HepG2 (cell line): ENCODE data around the gene BHLHE23. TPM values are rescaled to one million over a fixed set of nuclear protein-coding genes. Genes with fewer than 3 reads are reported as not detected.

Experiments used
- CSRNP2 ChIP-seq: sonication (generic); formaldehyde crosslinking; conservative IDR thresholded peaks from 2 replicates; pipeline ENCODE4 v1.8.0; 2022; ENCODE audit warnings: low read depth, missing genetic modification reagents
- HES4 ChIP-seq: sonication (generic); formaldehyde crosslinking; IDR thresholded peaks from 2 replicates; pipeline ENCODE4 v1.9.0; 2021; ENCODE audit warnings: mild to moderate bottlenecking, missing genetic modification reagents, borderline replicate concordance
- HHEX ChIP-seq: IDR thresholded peaks from 2 replicates; pipeline ENCODE4 v1.6.1; 2016; ENCODE audit warnings: control low read depth
- HOXA7 ChIP-seq: sonication (generic); formaldehyde crosslinking; IDR thresholded peaks from 2 replicates; pipeline ENCODE4 v1.8.1; 2022; ENCODE audit warnings: mild to moderate bottlenecking, missing genetic modification reagents, moderate library complexity
- JUND ChIP-seq: sonication (generic); formaldehyde crosslinking; IDR thresholded peaks from 2 replicates; pipeline ENCODE4 v1.8.0; 2022; ENCODE audit warnings: mild to moderate bottlenecking, missing genetic modification reagents
- KDM5B ChIP-seq: sonication (generic); formaldehyde crosslinking; IDR thresholded peaks from 2 replicates; pipeline ENCODE4 v1.4.0; 2020; ENCODE audit warnings: missing genetic modification reagents, mild to moderate bottlenecking, borderline replicate concordance
- MED8 ChIP-seq: sonication (generic); formaldehyde crosslinking; IDR thresholded peaks from 2 replicates; pipeline ENCODE4 v1.8.1; 2023; ENCODE audit warnings: mild to moderate bottlenecking, missing genetic modification reagents; ENCODE audit not compliant: insufficient replicate concordance
- POLR2AphosphoS2 ChIP-seq: IDR thresholded peaks from 2 replicates; pipeline ENCODE4 v1.6.1; 2011; ENCODE audit warnings: low read depth, low read length, improper control_type of control experiment
- RBFOX2 ChIP-seq: fragments of 200-400 bp; formaldehyde crosslinking; IDR thresholded peaks from 2 replicates; pipeline ENCODE4 v1.6.1; 2017; ENCODE audit warnings: low read depth, mild to moderate bottlenecking, low read length
- YEATS2 ChIP-seq: sonication (generic); formaldehyde crosslinking; IDR thresholded peaks from 2 replicates; pipeline ENCODE4 v1.4.0; 2020; ENCODE audit warnings: missing genetic modification reagents, borderline replicate concordance
- ZC3H4 ChIP-seq: sonication (generic); formaldehyde crosslinking; IDR thresholded peaks from 2 replicates; pipeline ENCODE4 v1.4.0; 2020; ENCODE audit warnings: missing genetic modification reagents, borderline replicate concordance
- ZNF567 ChIP-seq: sonication (generic); formaldehyde crosslinking; IDR thresholded peaks from 2 replicates; pipeline ENCODE4 v1.8.1; 2023; ENCODE audit warnings: mild to moderate bottlenecking, missing genetic modification reagents, borderline replicate concordance
- ZNF597 ChIP-seq: sonication (generic); formaldehyde crosslinking; IDR thresholded peaks from 2 replicates; pipeline ENCODE4 v1.5.0; 2020; ENCODE audit warnings: missing genetic modification reagents
- ZNF768 ChIP-seq: sonication (generic); formaldehyde crosslinking; IDR thresholded peaks from 2 replicates; pipeline ENCODE4 v1.4.0; 2020; ENCODE audit warnings: missing genetic modification reagents
- ZNF784 ChIP-seq: sonication (generic); formaldehyde crosslinking; IDR thresholded peaks from 2 replicates; pipeline ENCODE4 v1.5.1; 2020; ENCODE audit warnings: missing genetic modification reagents, mild to moderate bottlenecking, borderline replicate concordance
- ZSCAN9 ChIP-seq: IDR thresholded peaks from 2 replicates; pipeline ENCODE4 v1.6.1; 2016; ENCODE audit warnings: borderline replicate concordance
- polyA plus RNA-seq, 8 experiments: library from polyadenylated mRNA; depleted of rRNA in 3 of 8; stranded (reverse) in 7 of 8; unstranded in 1 of 8; fragments of >200 nt; fragmentation: Illumina TruSeq in 4 of 8; extraction: Trizol in 4 of 8; gene quantifications; 2 replicates each; pipeline versions ENCODE4 v1.2.1 to v1.2.3, GENCODE V29; 2011 to 2016; ENCODE audit warnings: low read depth in 4 of 8, missing spikeins in 1 of 8, mixed read lengths in 1 of 8; ENCODE audit not compliant: insufficient read depth in 1 of 8
- total RNA-seq, 5 experiments: library from RNA; depleted of rRNA; stranded (reverse); fragments of >200 nt; fragmentation: Illumina TruSeq; extraction: Trizol; gene quantifications; 2 replicates each; pipeline ENCODE4 v1.2.3, GENCODE V29; 2016; ENCODE audit warnings: low read depth in 1 of 5
- TF ChIP-seq, protein P1 (sequence below): sonication (generic); formaldehyde crosslinking; IDR thresholded peaks from 2 replicates; pipeline ENCODE4 v1.8.0; 2022; ENCODE audit warnings: mild to moderate bottlenecking, missing genetic modification reagents, moderate library complexity
- TF ChIP-seq, protein P2 (sequence below): sonication (generic); formaldehyde crosslinking; IDR thresholded peaks from 2 replicates; pipeline ENCODE4 v1.4.0; 2020; ENCODE audit warnings: mild to moderate bottlenecking, missing genetic modification reagents
- TF ChIP-seq, protein P3 (sequence below): sonication (generic); formaldehyde crosslinking; IDR thresholded peaks from 2 replicates; pipeline ENCODE4 v1.8.1; 2023; ENCODE audit warnings: missing genetic modification reagents, inconsistent platforms, borderline replicate concordance

Gene BHLHE23
- total and polyA plus RNA-seq, 2 of the 13 experiments (the other 11 are each of a cell fraction or from before 2014, with no cell fraction given), result not detected

DNA sequence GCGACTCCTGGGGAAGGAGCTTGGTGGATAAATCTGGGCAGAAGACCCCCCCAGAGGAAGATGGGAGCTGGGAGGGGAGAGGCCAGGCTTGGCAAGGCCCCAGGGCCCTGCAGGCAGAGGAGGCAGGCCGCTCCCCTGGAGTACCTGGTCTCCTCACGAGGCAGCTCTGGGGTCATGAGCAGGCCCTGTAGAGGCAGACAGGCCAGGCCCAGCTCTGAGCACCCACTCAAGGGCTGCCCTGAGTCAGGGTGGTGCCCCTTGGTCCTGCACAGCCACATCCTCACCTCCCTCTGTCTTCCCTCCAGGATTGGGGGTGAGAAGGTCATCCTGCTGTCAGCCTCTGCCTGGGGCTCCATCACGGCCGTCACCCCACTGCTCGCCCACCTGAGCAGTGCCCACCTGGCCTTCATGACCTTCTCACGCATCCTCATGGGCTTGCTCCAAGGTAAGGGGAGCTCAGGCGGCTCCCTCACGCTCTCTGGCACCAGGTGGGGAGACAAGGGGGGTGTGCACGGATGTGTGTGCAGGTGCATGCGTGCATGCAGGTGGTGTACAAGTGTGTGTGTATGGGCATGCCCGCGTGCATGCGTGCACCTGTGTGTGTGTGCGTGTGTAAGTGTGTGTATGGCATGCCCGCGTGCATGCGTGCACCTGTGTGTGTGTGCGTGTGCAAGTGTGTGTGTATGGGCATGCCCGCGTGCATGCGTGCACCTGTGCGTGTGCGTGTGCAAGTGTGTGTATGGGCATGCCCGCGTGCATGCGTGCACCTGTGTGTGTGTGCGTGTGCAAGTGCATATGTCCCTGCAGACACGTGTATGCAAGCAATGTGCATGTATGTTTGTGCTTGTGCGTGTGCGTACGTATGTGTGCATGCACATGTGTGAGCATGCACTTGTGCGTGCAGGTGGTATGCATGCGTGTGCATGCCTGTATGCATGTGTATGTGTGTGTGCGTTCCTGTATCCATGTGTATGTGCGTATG is 49.3 kb downstream of the BHLHE23 start (continued):
- peak; percentile 49; the same call in 1 of the 2 replicates for TF ChIP-seq JUND
- TF ChIP-seq CSRNP2 (CRISPR knock-in tag), result peak; percentile 6; the same call in 1 of the 2 replicates
- TF ChIP-seq ZC3H4 (CRISPR knock-in tag), result 0 out of 2 replicates have a peak, but pooled peaks have one; percentile 40
- peak; percentile 88 for TF ChIP-seq RBFOX2
- no peak for TF ChIP-seq YEATS2 (CRISPR knock-in tag)
- TF ChIP-seq ZNF597 (CRISPR knock-in tag), result no peak
- TF ChIP-seq HOXA7 (CRISPR knock-in tag), result 0 out of 2 replicates have a peak, but pooled peaks have one; percentile 33
- TF ChIP-seq MED8 (CRISPR knock-in tag), result peak; percentile 49
- peak; percentile 26; the same call in 1 of the 2 replicates for TF ChIP-seq POLR2AphosphoS2
- TF ChIP-seq ZNF784 (CRISPR knock-in tag), result no peak
- TF ChIP-seq, protein P1, sequence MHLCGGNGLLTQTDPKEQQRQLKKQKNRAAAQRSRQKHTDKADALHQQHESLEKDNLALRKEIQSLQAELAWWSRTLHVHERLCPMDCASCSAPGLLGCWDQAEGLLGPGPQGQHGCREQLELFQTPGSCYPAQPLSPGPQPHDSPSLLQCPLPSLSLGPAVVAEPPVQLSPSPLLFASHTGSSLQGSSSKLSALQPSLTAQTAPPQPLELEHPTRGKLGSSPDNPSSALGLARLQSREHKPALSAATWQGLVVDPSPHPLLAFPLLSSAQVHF (CRISPR knock-in tag), result 0 out of 2 replicates have a peak, but pooled peaks have one; percentile 37
- TF ChIP-seq ZSCAN9, result no peak
- 0 out of 2 replicates have a peak, but pooled peaks have one; percentile 8 for TF ChIP-seq ZNF567 (CRISPR knock-in tag)
- TF ChIP-seq HHEX, result 0 out of 2 replicates have a peak, but pooled peaks have one; percentile 24
- peak; percentile 47; the same call in 1 of the 2 replicates for TF ChIP-seq ZNF768 (CRISPR knock-in tag)
- TF ChIP-seq KDM5B (CRISPR knock-in tag), result 0 out of 2 replicates have a peak, but pooled peaks have one; percentile 48
- TF ChIP-seq, protein P2, sequence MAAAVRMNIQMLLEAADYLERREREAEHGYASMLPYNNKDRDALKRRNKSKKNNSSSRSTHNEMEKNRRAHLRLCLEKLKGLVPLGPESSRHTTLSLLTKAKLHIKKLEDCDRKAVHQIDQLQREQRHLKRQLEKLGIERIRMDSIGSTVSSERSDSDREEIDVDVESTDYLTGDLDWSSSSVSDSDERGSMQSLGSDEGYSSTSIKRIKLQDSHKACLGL, result 0 out of 2 replicates have a peak, but pooled peaks have one; percentile 32
- TF ChIP-seq, protein P3, sequence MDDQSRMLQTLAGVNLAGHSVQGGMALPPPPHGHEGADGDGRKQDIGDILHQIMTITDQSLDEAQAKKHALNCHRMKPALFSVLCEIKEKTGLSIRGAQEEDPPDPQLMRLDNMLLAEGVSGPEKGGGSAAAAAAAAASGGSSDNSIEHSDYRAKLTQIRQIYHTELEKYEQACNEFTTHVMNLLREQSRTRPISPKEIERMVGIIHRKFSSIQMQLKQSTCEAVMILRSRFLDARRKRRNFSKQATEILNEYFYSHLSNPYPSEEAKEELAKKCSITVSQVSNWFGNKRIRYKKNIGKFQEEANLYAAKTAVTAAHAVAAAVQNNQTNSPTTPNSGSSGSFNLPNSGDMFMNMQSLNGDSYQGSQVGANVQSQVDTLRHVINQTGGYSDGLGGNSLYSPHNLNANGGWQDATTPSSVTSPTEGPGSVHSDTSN (CRISPR knock-in tag), result no peak
- 0 out of 2 replicates have a peak, but pooled peaks have one; percentile 42 for TF ChIP-seq HES4 (CRISPR knock-in tag)
